HTR-8/SVneo (cell line): Measurements from ENCODE around the gene STK39.
"Not testable (repeated sequence)": the region's sequence is repeated elsewhere in the genome, so short reads cannot be mapped to it uniquely, and the experiment has no call there.

Source experiments
- DNase-seq: peaks from one replicate; pipeline ENCODE4 v3.0.0; 2011; ENCODE audit warnings: low spot score, mixed read lengths; ENCODE audit not compliant: insufficient read length
- FAIRE-seq: peaks from 2 replicates; lab custom pipeline; 2011; peaks lifted over from hg19 to GRCh38; lab: Jason Lieb, UNC

Gene STK39

GRCh38 chr2:168116448-168116847 lies 130.9 kb downstream of the STK39 start:
- DNase-seq (no peak), FAIRE-seq (no peak)

GRCh38 chr2:168114619-168115018 lies 132.8 kb downstream of the STK39 start:
- FAIRE-seq, result no peak

GRCh38 chr2:168114040-168114439 lies 133.4 kb downstream of the STK39 start:
- DNase-seq, result no peak
- no peak for FAIRE-seq

More at GRCh38 chr2:168114619-168115018, 132.8 kb downstream of the STK39 start:
- DNase-seq, result no peak

- FAIRE-seq (no peak), DNase-seq (no peak)
Observed at GRCh38 chr2:168107322-168107721, 140.1 kb downstream of the STK39 start.

GRCh38 chr2:168105127-168105683 lies 142.2 kb downstream of the STK39 start:
- FAIRE-seq (no peak), DNase-seq (no peak)

GRCh38 chr2:168097431-168097830 lies 150.0 kb downstream of the STK39 start:
- DNase-seq (no peak), FAIRE-seq (peak; percentile 4)

- DNase-seq (no peak), FAIRE-seq (no peak)
Observed at GRCh38 chr2:168096158-168096557, 151.2 kb downstream of the STK39 start.

- DNase-seq (no peak), FAIRE-seq (no peak)
Observed at GRCh38 chr2:168091986-168092385, 155.4 kb downstream of the STK39 start.

GRCh38 chr2:168090366-168091135 lies 156.8 kb downstream of the STK39 start:
- FAIRE-seq, result no peak
- DNase-seq, result no peak

GRCh38 chr2:168089200-168089599 lies 158.2 kb downstream of the STK39 start:
- DNase-seq, result no peak
- no peak for FAIRE-seq

GRCh38 chr2:168087401-168087800 lies 160.0 kb downstream of the STK39 start:
- no peak for FAIRE-seq

GRCh38 chr2:168086851-168087250 lies 160.5 kb downstream of the STK39 start:
- DNase-seq (no peak), FAIRE-seq (no peak)

More at GRCh38 chr2:168087401-168087800, 160.0 kb downstream of the STK39 start:
- DNase-seq, result no peak

GRCh38 chr2:168085801-168086361 lies 161.5 kb downstream of the STK39 start:
- DNase-seq (no peak), FAIRE-seq (no peak)

- no peak for FAIRE-seq
- no peak for DNase-seq
Observed at GRCh38 chr2:168084288-168084687, 163.1 kb downstream of the STK39 start.

GRCh38 chr2:168081452-168081851 lies 165.9 kb downstream of the STK39 start:
- not testable (repeated sequence) for FAIRE-seq, DNase-seq

GRCh38 chr2:168079236-168079635 lies 168.2 kb downstream of the STK39 start:
- no peak for FAIRE-seq

GRCh38 chr2:168076731-168077130 lies 170.7 kb downstream of the STK39 start:
- DNase-seq (no peak), FAIRE-seq (no peak)

More at GRCh38 chr2:168079236-168079635, 168.2 kb downstream of the STK39 start:
- DNase-seq, result no peak

GRCh38 chr2:168075446-168075845 lies 171.9 kb downstream of the STK39 start:
- DNase-seq (no peak), FAIRE-seq (no peak)

- no peak for FAIRE-seq
Observed at GRCh38 chr2:168072626-168073303, 174.6 kb downstream of the STK39 start.

GRCh38 chr2:168064011-168064998 lies 183.1 kb downstream of the STK39 start:
- no peak for DNase-seq
- no peak for FAIRE-seq

More at GRCh38 chr2:168072626-168073303, 174.6 kb downstream of the STK39 start:
- DNase-seq, result no peak
